Measurements from ENCODE around the gene ADARB1.

The ADARB1 gene

GRCh38 chr21:45236481-45236880, 162.1 kb downstream of the ADARB1 start:
- no peak for FAIRE-seq

- no peak for FAIRE-seq
These were observed 163.0 kb downstream of the ADARB1 start for GRCh38 chr21:45237401-45237800.

GRCh38 chr21:45241357-45241756, 167.0 kb downstream of the ADARB1 start:
- FAIRE-seq = no peak

GRCh38 chr21:45243603-45244002, 169.2 kb downstream of the ADARB1 start:
- FAIRE-seq = no peak

- FAIRE-seq = no peak
These were observed 170.5 kb downstream of the ADARB1 start for GRCh38 chr21:45244799-45245340.

GRCh38 chr21:45246386-45247320, 172.3 kb downstream of the ADARB1 start:
- FAIRE-seq = no peak

- FAIRE-seq = no peak
These were observed 174.0 kb downstream of the ADARB1 start for GRCh38 chr21:45248301-45248892.

GRCh38 chr21:45248893-45249381, 174.6 kb downstream of the ADARB1 start:
- no peak for FAIRE-seq

- FAIRE-seq = no peak
These were observed 175.2 kb downstream of the ADARB1 start for GRCh38 chr21:45249626-45250025.

- no peak for FAIRE-seq
These were observed 175.9 kb downstream of the ADARB1 start for GRCh38 chr21:45250272-45250671.

- no peak for FAIRE-seq
These were observed 176.7 kb downstream of the ADARB1 start for GRCh38 chr21:45250914-45251634.

GRCh38 chr21:45251635-45252447, 177.5 kb downstream of the ADARB1 start:
- no peak for FAIRE-seq

- no peak for FAIRE-seq
These were observed 178.1 kb downstream of the ADARB1 start for GRCh38 chr21:45252448-45252925.

GRCh38 chr21:45253180-45253579, 178.8 kb downstream of the ADARB1 start:
- FAIRE-seq = no peak

GRCh38 chr21:45253633-45254459, 179.5 kb downstream of the ADARB1 start:
- FAIRE-seq = no peak

- no peak for FAIRE-seq
These were observed 180.1 kb downstream of the ADARB1 start for GRCh38 chr21:45254460-45254930.

- FAIRE-seq = no peak
These were observed 181.1 kb downstream of the ADARB1 start for GRCh38 chr21:45255381-45256020.

GRCh38 chr21:45256021-45256911, 181.9 kb downstream of the ADARB1 start:
- no peak for FAIRE-seq

GRCh38 chr21:45256912-45257672, 182.7 kb downstream of the ADARB1 start:
- FAIRE-seq = no peak
